ENCODE measurements around the gene GON7.
A peak's percentile ranks its signal among the peaks of the same experiment; 100 is the strongest.

GON7 gene

GRCh38 chr14:93207468-93208308 is 823 bp upstream of the GON7 start:
- H3K36me3 ChIP-seq (ENCODE audit: control insufficient read depth, insufficient read depth, low read length) = no peaks in the 10 kb centered on the region; the same call in 1 of the 2 replicates
- peak overlapping the region; percentile 95 for H3K4me3 ChIP-seq (replicated peaks; ENCODE audit: low read depth, low read length)
- DNase-seq (ENCODE audit: extremely low read depth, insufficient read length) = no peak
- H3K27me3 ChIP-seq (replicated peaks; ENCODE audit: control insufficient read depth, insufficient read depth, low read length) = no peaks in the 10 kb centered on the region
- TF ChIP-seq, protein P1, sequence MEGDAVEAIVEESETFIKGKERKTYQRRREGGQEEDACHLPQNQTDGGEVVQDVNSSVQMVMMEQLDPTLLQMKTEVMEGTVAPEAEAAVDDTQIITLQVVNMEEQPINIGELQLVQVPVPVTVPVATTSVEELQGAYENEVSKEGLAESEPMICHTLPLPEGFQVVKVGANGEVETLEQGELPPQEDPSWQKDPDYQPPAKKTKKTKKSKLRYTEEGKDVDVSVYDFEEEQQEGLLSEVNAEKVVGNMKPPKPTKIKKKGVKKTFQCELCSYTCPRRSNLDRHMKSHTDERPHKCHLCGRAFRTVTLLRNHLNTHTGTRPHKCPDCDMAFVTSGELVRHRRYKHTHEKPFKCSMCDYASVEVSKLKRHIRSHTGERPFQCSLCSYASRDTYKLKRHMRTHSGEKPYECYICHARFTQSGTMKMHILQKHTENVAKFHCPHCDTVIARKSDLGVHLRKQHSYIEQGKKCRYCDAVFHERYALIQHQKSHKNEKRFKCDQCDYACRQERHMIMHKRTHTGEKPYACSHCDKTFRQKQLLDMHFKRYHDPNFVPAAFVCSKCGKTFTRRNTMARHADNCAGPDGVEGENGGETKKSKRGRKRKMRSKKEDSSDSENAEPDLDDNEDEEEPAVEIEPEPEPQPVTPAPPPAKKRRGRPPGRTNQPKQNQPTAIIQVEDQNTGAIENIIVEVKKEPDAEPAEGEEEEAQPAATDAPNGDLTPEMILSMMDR (IDR thresholded peaks at IDR 0.05; ENCODE audit: insufficient read depth, low read length, poor library complexity, severe bottlenecking) = peak; percentile 60

DNA sequence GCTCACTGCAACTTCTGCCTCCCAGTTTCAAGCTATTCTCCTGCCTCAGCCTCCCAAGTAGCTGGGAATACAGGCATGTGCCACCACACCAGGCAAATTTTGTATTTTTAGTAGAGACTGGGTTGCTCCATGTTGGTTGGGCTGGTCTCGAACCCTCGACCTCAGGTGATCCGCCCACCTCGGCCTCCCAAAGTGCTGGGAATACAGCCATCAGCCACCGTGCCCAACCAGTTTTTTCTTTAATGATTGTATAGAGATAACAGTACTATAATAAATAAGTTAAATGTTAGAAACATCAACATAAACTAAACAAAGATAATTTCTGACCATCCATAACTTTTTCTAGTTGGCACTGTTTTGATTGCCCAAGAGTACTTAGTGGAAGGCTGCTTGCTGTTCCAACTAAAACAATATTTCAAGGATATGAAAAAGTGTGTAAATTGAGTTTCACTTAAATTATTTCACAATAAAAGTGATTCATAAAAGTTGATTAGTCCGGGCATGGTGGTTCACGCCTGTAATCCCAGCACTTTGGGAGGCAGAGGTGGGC is 5.6 kb downstream of the GON7 start:
- H3K36me3 ChIP-seq (ENCODE audit: control insufficient read depth, insufficient read depth, low read length) = peaks cover 3% of the 10 kb centered on the region
- H3K27me3 ChIP-seq (replicated peaks; ENCODE audit: control insufficient read depth, insufficient read depth, low read length) = no peaks in the 10 kb centered on the region
- H3K4me3 ChIP-seq (replicated peaks; ENCODE audit: low read depth, low read length) = no peak overlapping the region
- DNase-seq (ENCODE audit: extremely low read depth, insufficient read length) = no peak
- TF ChIP-seq, protein P1 (IDR thresholded peaks at IDR 0.05; ENCODE audit: insufficient read depth, low read length, poor library complexity, severe bottlenecking) = no peak

DNA sequence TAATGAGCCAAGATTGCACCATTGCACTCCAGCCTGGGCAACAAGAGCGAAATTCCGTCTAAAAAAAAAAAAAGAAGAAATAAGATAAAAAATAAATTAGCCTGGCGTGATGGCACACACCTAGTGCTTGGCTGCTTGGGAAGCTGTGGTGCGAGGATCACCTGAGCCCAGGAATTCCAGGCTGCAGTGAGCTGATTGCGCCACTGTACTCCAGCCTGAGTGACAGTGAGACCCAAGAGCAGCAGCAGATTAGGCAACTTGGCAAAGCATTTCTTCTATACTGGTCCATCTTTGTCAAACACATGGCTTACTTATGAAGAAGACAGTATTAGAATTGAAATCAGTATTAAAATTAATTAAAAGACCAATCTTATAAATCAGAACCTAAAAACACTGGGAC is 6.3 kb downstream of the GON7 start:
- Histone ChIP-seq H3K36me3 (ENCODE audit: control insufficient read depth, insufficient read depth, low read length) (peaks cover 3% of the 10 kb centered on the region), H3K4me3 (replicated peaks; ENCODE audit: low read depth, low read length) (no peak overlapping the region), H3K27me3 (replicated peaks; ENCODE audit: control insufficient read depth, insufficient read depth, low read length) (no peaks in the 10 kb centered on the region)
- DNase-seq (ENCODE audit: extremely low read depth, insufficient read length) = no peak
- TF ChIP-seq, protein P1 (IDR thresholded peaks at IDR 0.05; ENCODE audit: insufficient read depth, low read length, poor library complexity, severe bottlenecking) = no peak

DNA sequence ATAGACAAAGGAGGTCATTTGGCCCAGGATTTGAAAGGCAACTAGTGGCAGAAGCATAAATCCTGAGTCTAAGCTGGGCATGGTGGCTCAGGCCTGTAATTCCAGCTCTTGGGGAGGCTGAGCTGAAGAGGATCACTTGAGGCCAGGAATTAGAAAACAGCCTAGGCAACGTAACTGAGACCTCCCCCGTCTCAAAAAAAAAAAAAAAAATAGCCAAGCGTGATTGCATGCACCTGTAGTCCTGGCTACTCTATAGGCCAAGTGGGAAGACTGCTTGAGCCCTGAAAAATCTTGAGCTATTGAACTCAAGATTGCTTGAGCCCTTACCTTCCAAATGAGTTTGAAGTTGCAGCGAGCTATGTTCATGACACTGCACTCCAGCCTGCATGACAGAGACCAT is 7.8 kb downstream of the GON7 start:
- H3K27me3 ChIP-seq (replicated peaks; ENCODE audit: control insufficient read depth, insufficient read depth, low read length) = no peaks in the 10 kb centered on the region
- peaks cover 3% of the 10 kb centered on the region for H3K36me3 ChIP-seq (ENCODE audit: control insufficient read depth, insufficient read depth, low read length)
- DNase-seq (ENCODE audit: extremely low read depth, insufficient read length) = no peak
- TF ChIP-seq, protein P1 (IDR thresholded peaks at IDR 0.05; ENCODE audit: insufficient read depth, low read length, poor library complexity, severe bottlenecking) = no peak
- no peak overlapping the region for H3K4me3 ChIP-seq (replicated peaks; ENCODE audit: low read depth, low read length)

DNA sequence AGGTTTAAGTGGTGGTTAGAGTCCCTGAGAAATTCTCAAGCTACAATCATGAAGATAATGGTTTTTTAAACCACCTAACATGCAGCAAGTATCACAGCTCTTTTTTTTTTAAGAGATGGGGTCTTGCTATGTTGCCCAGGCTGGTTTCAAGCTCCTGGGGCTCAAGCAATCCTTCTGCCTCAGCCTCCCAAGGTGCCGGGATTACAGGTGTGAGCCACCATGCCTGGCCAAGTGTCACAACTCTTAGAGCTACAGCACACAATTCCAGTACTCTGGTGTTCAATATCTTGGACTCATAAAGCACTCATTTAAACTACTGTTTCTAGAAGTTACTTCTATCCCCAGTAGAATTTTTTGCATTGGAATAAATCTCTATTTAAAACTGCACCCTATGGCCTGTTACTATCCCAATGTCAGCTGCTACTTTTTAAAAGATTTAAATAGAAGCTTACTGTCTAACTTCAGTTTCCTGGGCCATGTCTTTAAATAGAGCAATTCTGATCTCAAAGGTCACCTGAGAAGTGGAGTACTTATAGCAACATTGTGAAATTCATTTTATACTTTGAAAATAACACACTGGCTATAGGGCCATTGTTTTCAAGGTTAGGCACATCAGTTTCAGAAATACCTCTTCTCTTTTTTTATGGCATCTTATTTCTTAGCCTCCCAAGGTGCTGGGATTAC is 11.4 kb downstream of the GON7 start:
- no peak overlapping the region for H3K4me3 ChIP-seq (replicated peaks; ENCODE audit: low read depth, low read length)
- DNase-seq (ENCODE audit: extremely low read depth, insufficient read length) = no peak
- H3K36me3 ChIP-seq (ENCODE audit: control insufficient read depth, insufficient read depth, low read length) = peaks cover 3% of the 10 kb centered on the region
- TF ChIP-seq, protein P1 (IDR thresholded peaks at IDR 0.05; ENCODE audit: insufficient read depth, low read length, poor library complexity, severe bottlenecking) = no peak
- no peaks in the 10 kb centered on the region for H3K27me3 ChIP-seq (replicated peaks; ENCODE audit: control insufficient read depth, insufficient read depth, low read length)
